Neuronal stem cell (in vitro differentiated cells): ENCODE measurements around the gene RNASE7.

Experiments used
- DNase-seq: peaks from one replicate; pipeline ENCODE4 v3.0.0-alpha.2; 2013; ENCODE audit warnings: low spot score
- H2AFZ ChIP-seq: one replicate; pipeline ENCODE4 v1.6.1; 2013; ENCODE audit warnings: mild to moderate bottlenecking, low read length, inconsistent platforms
- H2AK5ac ChIP-seq: 2 replicates; pipeline ENCODE4 v1.6.1; 2013; ENCODE audit warnings: low read depth, mild to moderate bottlenecking, inconsistent platforms, low read length, moderate library complexity, mixed read lengths
- H2BK120ac ChIP-seq: 2 replicates; pipeline ENCODE4 v1.6.1; 2013; ENCODE audit warnings: low read depth, mild to moderate bottlenecking, inconsistent platforms, low read length, moderate library complexity, mixed read lengths
- H2BK12ac ChIP-seq: one replicate; pipeline ENCODE4 v1.6.1; 2013; ENCODE audit warnings: low read length, inconsistent platforms
- H2BK15ac ChIP-seq: 2 replicates; pipeline ENCODE4 v1.6.1; 2013; ENCODE audit warnings: mild to moderate bottlenecking, low read length, inconsistent platforms, mixed read lengths
- H2BK5ac ChIP-seq: one replicate; pipeline ENCODE4 v1.6.1; 2013; ENCODE audit warnings: inconsistent platforms, mild to moderate bottlenecking, low read length, moderate library complexity
- H3K14ac ChIP-seq: one replicate; pipeline ENCODE4 v1.6.1; 2013; ENCODE audit warnings: low read length, inconsistent platforms
- H3K18ac ChIP-seq: 2 replicates; pipeline ENCODE4 v1.6.1; 2013; ENCODE audit warnings: low read length, inconsistent platforms
- H3K23ac ChIP-seq: 2 replicates; pipeline ENCODE4 v1.6.1; 2013; ENCODE audit warnings: low read depth, mild to moderate bottlenecking, mixed read lengths, low read length, inconsistent platforms; ENCODE audit not compliant: poor library complexity
- H3K27ac ChIP-seq: replicated peaks from 3 replicates; pipeline ENCODE4 v1.5.1; 2013; ENCODE audit warnings: low read length, inconsistent platforms
- H3K27me3 ChIP-seq, 3 experiments: 2 replicates each; pipeline ENCODE4 v1.6.1; 2013; ENCODE audit warnings: low read length in 3 of 3, mild to moderate bottlenecking in 2 of 3, inconsistent platforms in 1 of 3, low read depth in 1 of 3, mixed read lengths in 1 of 3, moderate library complexity in 1 of 3; ENCODE audit not compliant: control insufficient read depth in 3 of 3, insufficient read depth in 3 of 3
- H3K36me3 ChIP-seq, 2 donors: replicated peaks in 1 of 2; 2 replicates each; pipeline ENCODE4 v1.6.1; 2013; ENCODE audit warnings: low read length in 2 of 2; ENCODE audit not compliant: control insufficient read depth in 2 of 2, insufficient read depth in 2 of 2
- H3K4ac ChIP-seq: 2 replicates; pipeline ENCODE4 v1.6.1; 2013; ENCODE audit warnings: inconsistent platforms, mild to moderate bottlenecking, low read length, moderate library complexity
- H3K4me1 ChIP-seq, 2 donors: 1 replicate in 1 of 2; 2 replicates in 1 of 2; pipeline ENCODE4 v1.6.1; 2013; ENCODE audit warnings: low read length in 2 of 2, low read depth in 1 of 2; ENCODE audit not compliant: control insufficient read depth in 2 of 2, insufficient read depth in 1 of 2
- H3K4me2 ChIP-seq: one replicate; pipeline ENCODE4 v1.6.1; 2013; ENCODE audit warnings: mild to moderate bottlenecking, low read length, inconsistent platforms; ENCODE audit not compliant: insufficient read depth, poor library complexity, severe bottlenecking
- H3K4me3 ChIP-seq, 2 donors: 2 replicates each; pipeline ENCODE4 v1.5.1; 2013; ENCODE audit warnings: low read length in 2 of 2, mild to moderate bottlenecking in 2 of 2, inconsistent platforms in 1 of 2, moderate library complexity in 1 of 2
- H3K79me1 ChIP-seq: one replicate; pipeline ENCODE4 v1.6.1; 2013; ENCODE audit warnings: low read depth, mild to moderate bottlenecking, inconsistent platforms, low read length, moderate library complexity
- H3K9ac ChIP-seq: one replicate; pipeline ENCODE4 v1.6.1; 2013; ENCODE audit warnings: mild to moderate bottlenecking, low read depth, low read length, inconsistent platforms; ENCODE audit not compliant: poor library complexity
- H3K9me3 ChIP-seq, 2 donors: replicated peaks in 1 of 2; 2 replicates each; pipeline versions ENCODE3 to v1.6.1; 2013; ENCODE audit warnings: low read length in 2 of 2, mild to moderate bottlenecking in 2 of 2, inconsistent platforms in 1 of 2, low read depth in 1 of 2, mixed read lengths in 1 of 2, moderate library complexity in 1 of 2; ENCODE audit not compliant: control insufficient read depth in 2 of 2, insufficient read depth in 1 of 2
- H4K8ac ChIP-seq: one replicate; pipeline ENCODE4 v1.6.1; 2013; ENCODE audit warnings: low read depth, mild to moderate bottlenecking, inconsistent platforms, low read length, moderate library complexity
- H4K91ac ChIP-seq: one replicate; pipeline ENCODE4 v1.6.1; 2013; ENCODE audit warnings: low read length, low read depth, mild to moderate bottlenecking, inconsistent platforms; ENCODE audit not compliant: poor library complexity
- WGBS, 2 donors: extraction: QIAGEN DNeasy Blood & Tissue Kit; methylation state at CpG; one replicate each; pipeline ENCODE4 v1.1.7; 2013; ENCODE audit warnings: missing lambda C conversion rate in 2 of 2, mixed read lengths in 1 of 2; ENCODE audit not compliant: insufficient read length in 2 of 2, insufficient replicate concordance in 1 of 2; ENCODE audit errors: extremely low coverage in 2 of 2; 5-methylcytosine and 5-hydroxymethylcytosine counted together

RNASE7 gene

DNA sequence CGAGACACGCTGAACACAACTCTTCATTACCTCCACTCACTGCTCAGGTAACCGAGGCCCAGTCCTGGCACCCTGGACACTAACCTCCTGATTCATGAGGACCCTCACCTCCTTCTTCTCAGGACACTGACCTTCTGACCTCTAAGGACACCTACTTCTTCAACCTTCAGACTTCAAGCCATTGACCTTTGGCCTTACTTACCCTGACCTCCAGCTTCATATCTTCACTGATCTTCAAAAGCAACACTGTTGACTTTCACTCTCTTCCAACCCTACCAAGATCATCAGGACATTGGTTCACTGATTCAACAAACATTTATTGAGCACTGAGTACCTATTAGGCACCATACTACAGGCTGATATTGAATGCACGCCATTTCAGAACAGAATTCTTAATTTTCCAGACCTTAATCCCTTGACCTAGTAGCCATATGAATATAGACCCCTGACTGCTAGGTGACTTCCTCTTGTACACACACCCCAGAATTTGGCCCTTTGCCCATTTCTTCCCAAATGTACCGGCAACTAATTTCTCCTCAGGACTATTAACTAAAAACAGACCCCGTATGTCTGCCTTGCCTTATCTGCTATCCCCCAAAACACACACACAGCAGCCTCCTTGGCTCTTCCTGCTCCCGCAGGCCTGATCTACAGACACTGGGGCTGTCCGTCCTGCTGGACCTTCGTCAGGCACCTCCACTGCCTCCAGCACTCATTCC, 33.7 kb downstream of the RNASE7 start:
- H3K9me3 ChIP-seq: no peaks in the 10 kb centered on the region
- no peak overlapping the region for H3K4me2 ChIP-seq
- H2BK12ac ChIP-seq: no peak overlapping the region
- no peak overlapping the region for H2BK15ac ChIP-seq
- H3K4me3 ChIP-seq: no peak overlapping the region
- H3K9ac ChIP-seq: peak overlapping the region; percentile 55
- no peak overlapping the region for H2BK5ac ChIP-seq
- H4K91ac ChIP-seq: no peak overlapping the region
- no peak overlapping the region for H2AK5ac ChIP-seq
- DNase-seq: no peak
- H3K27me3 ChIP-seq: no peaks in the 10 kb centered on the region
- peaks cover 8% of the 10 kb centered on the region in 2 donors for H3K4me1 ChIP-seq
- H2AFZ ChIP-seq: no peak overlapping the region
- H4K8ac ChIP-seq: no peak overlapping the region
- H3K18ac ChIP-seq: no peak overlapping the region
- H3K79me1 ChIP-seq: peaks cover 7% of the 10 kb centered on the region
- H3K4ac ChIP-seq: no peak overlapping the region
- H3K14ac ChIP-seq: no peak overlapping the region
- no peak overlapping the region for H2BK120ac ChIP-seq
- H3K23ac ChIP-seq: no peak overlapping the region
- no CpG with 5 or more reads among the region's 9 CpGs for WGBS, 2 donors
- H3K36me3 ChIP-seq: peaks cover 66 to 87% of the 10 kb centered on the region in 2 donors
- no peak overlapping the region for H3K27ac ChIP-seq

DNA sequence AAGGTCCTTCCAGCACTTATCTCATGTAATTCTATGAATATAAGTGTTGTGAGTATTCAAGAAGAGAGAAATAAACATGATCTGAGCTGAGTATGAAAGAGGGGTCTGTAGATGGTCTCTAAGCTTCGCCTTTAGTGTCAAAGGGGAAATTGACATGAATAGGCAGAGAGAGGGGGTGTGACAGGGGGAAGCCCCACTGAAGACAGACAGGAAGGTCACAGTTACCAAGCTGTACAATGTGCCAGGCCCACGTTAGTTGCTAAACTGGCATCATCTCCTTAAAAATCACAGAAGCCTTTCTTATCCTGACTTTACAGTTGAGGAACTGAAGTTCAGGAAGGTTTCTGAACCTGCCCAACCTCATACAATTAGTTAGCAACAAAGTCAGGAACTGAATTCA, 35.5 kb downstream of the RNASE7 start:
- WGBS, 2 donors: no CpG with 5 or more reads among the region's 2 CpGs
- Histone ChIP-seq H3K4ac (no peak overlapping the region), H3K36me3 (peaks cover 81 to 100% of the 10 kb centered on the region in 2 donors), H2BK15ac (no peak overlapping the region), H3K4me1 (peaks cover 0 to 2% of the 10 kb centered on the region in 2 donors), H3K9me3 (no peaks in the 10 kb centered on the region), H4K8ac (no peak overlapping the region), H3K79me1 (peaks cover 6% of the 10 kb centered on the region), H3K18ac (no peak overlapping the region), H2AFZ (no peak overlapping the region), H3K27me3 (no peaks in the 10 kb centered on the region), H3K4me2 (no peak overlapping the region), H3K9ac (no peak overlapping the region), H2BK5ac (no peak overlapping the region), H3K27ac (no peak overlapping the region), H3K4me3 (no peak overlapping the region), H2BK12ac (no peak overlapping the region), H2AK5ac (no peak overlapping the region), H2BK120ac (no peak overlapping the region), H4K91ac (no peak overlapping the region), H3K23ac (no peak overlapping the region), H3K14ac (no peak overlapping the region)
- no peak for DNase-seq

DNA sequence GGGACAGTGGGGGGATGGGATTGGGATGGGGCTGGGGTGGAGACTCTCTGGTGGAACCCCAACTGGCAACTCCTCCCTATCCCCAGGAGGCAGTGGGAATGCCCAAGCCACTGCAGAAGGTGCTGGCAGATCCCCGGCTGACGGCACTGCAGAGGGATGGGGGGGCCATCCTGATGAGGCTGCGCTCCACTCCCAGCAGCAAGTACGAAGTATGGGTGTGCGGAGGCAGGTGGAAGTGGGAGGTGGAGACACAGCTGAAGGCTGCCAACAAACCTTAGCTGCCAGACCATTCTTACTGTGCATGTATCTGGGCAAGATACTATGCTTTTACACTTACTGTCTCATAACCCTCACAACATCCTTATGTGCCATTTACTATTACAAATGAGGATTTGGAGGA, 36.1 kb downstream of the RNASE7 start:
- no peak for DNase-seq
- no peak overlapping the region for H2BK12ac ChIP-seq
- H2BK5ac ChIP-seq: no peak overlapping the region
- H3K36me3 ChIP-seq: peaks cover 80 to 99% of the 10 kb centered on the region in 2 donors
- no peak overlapping the region for H4K91ac ChIP-seq
- peaks cover 6% of the 10 kb centered on the region for H3K79me1 ChIP-seq
- no peak overlapping the region for H2AK5ac ChIP-seq
- no peak overlapping the region for H4K8ac ChIP-seq
- H3K23ac ChIP-seq: no peak overlapping the region
- no peak overlapping the region for H3K18ac ChIP-seq
- H3K14ac ChIP-seq: no peak overlapping the region
- H3K9ac ChIP-seq: no peak overlapping the region
- H3K27ac ChIP-seq: no peak overlapping the region
- H2BK120ac ChIP-seq: no peak overlapping the region
- no peaks in the 10 kb centered on the region for H3K9me3 ChIP-seq
- no peaks in the 10 kb centered on the region for H3K27me3 ChIP-seq
- no peak overlapping the region for H3K4ac ChIP-seq
- no peaks in the 10 kb centered on the region for H3K4me1 ChIP-seq
- no peak overlapping the region for H2BK15ac ChIP-seq
- no CpG with 5 or more reads among the region's 5 CpGs for WGBS, 2 donors
- H3K4me3 ChIP-seq: no peak overlapping the region
- no peak overlapping the region for H2AFZ ChIP-seq
- no peak overlapping the region for H3K4me2 ChIP-seq

DNA sequence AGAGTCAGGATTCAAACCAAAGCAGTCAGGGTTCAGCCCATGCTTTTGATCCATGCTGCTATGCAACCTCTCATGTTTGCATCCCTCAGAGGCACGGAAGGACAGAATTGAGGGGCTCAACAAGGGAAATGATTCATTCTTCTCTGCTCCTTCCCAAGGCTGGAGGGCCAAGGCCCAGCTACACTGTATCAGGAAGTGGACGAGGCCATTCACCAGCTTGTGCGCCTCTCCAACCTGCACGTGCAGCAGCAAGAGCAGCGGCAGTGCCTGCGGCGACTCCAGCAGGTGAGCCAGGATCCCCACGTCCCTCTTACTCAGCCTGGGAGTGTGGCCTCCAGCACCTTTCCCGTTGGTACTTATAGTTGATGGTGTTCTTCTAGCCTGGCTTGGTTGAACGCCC, 36.6 kb downstream of the RNASE7 start:
- Histone ChIP-seq H2BK12ac (no peak overlapping the region), H2AFZ (no peak overlapping the region), H3K4me3 (no peak overlapping the region), H3K27me3 (no peaks in the 10 kb centered on the region), H3K4ac (no peak overlapping the region), H3K79me1 (peaks cover 4% of the 10 kb centered on the region), H3K23ac (no peak overlapping the region), H3K14ac (no peak overlapping the region), H3K27ac (no peak overlapping the region), H4K8ac (no peak overlapping the region), H3K4me1 (no peaks in the 10 kb centered on the region), H2BK120ac (no peak overlapping the region), H3K36me3 (peaks cover 80 to 99% of the 10 kb centered on the region in 2 donors), H4K91ac (no peak overlapping the region), H3K9me3 (no peaks in the 10 kb centered on the region), H3K18ac (no peak overlapping the region), H3K4me2 (no peak overlapping the region), H2BK5ac (no peak overlapping the region), H2AK5ac (no peak overlapping the region), H3K9ac (no peak overlapping the region), H2BK15ac (no peak overlapping the region)
- DNase-seq: no peak
- no CpG with 5 or more reads among the region's 10 CpGs for WGBS, 2 donors
